ENCODE measurements around the gene LAMA5. TPM values are rescaled to one million over a fixed set of nuclear protein-coding genes. Genes with fewer than 3 reads are reported as not detected.

LAMA5 gene
- total RNA-seq, 2 experiments from 2014 or later = 53.3 to 162 TPM

DNA sequence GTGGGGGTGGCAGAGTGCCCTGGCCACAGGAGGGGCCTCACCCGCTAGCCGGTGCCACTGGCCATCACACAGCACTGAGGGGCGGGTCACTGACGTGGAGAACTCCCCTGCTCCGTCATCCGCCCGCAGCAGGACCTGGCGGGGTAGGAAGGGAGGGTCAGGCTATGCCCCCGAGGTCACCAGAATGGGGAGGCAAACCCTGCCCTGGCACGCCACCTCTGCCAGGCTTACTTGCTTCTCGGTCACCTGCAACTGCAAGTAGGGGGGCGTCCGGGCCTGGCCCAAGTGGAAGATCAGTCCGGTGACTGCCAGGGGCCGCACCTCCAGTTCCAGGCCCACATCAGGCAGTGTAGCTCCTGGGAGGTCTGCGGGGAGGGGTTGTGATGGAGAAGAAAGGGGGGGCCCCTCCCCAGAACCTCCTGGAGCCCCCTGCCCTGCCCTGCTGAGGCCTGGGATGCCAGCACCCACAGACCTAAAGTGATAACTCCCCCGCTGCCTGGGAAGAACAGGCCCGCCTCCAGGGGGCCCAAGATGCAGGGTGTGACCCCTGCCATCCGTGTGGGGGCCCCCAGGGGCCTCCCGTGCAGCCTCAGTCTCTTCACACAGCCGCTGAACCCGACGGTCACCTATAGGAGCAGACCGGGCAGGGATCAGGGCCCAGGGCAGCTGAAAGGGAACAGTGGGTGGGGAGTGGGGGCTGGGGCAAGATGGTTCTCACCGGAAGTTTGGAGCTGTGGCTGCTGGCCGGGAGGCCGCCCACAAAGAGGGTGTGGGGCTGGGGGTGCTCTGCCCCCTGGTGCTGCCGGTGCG lies 57.0 kb downstream of the LAMA5 start:
- TF ChIP-seq EZH2phosphoT487 (IDR thresholded peaks at IDR 0.05; ENCODE audit: borderline replicate concordance, low read depth, low read length) = no peak
- TF ChIP-seq, protein P1, sequence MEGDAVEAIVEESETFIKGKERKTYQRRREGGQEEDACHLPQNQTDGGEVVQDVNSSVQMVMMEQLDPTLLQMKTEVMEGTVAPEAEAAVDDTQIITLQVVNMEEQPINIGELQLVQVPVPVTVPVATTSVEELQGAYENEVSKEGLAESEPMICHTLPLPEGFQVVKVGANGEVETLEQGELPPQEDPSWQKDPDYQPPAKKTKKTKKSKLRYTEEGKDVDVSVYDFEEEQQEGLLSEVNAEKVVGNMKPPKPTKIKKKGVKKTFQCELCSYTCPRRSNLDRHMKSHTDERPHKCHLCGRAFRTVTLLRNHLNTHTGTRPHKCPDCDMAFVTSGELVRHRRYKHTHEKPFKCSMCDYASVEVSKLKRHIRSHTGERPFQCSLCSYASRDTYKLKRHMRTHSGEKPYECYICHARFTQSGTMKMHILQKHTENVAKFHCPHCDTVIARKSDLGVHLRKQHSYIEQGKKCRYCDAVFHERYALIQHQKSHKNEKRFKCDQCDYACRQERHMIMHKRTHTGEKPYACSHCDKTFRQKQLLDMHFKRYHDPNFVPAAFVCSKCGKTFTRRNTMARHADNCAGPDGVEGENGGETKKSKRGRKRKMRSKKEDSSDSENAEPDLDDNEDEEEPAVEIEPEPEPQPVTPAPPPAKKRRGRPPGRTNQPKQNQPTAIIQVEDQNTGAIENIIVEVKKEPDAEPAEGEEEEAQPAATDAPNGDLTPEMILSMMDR (conservative IDR thresholded peaks at IDR 0.05; ENCODE audit: low read length) = 0 out of 2 replicates have a peak, but pooled peaks have one; percentile 23
- Histone ChIP-seq H3K36me3 (ENCODE audit: insufficient read depth, low read length) (peaks cover 63% of the 10 kb centered on the region), H4K20me1 (ENCODE audit: insufficient read depth, low read length) (no peaks in the 10 kb centered on the region), H2AFZ (ENCODE audit: low read length) (no peak overlapping the region), H3K4me2 (ENCODE audit: low read length) (no peak overlapping the region), H3K79me2 (ENCODE audit: insufficient read depth, low read depth, low read length) (peaks cover 10% of the 10 kb centered on the region), H3K4me1 (ENCODE audit: insufficient read depth, low read length, poor library complexity, severe bottlenecking) (peaks cover 3% of the 10 kb centered on the region), H3K9me2 (ENCODE audit: insufficient read depth, low read length) (no peaks in the 10 kb centered on the region), H3K9me3 (ENCODE audit: low read length) (no peaks in the 10 kb centered on the region), H3K27ac (ENCODE audit: low read depth, low read length, poor library complexity, severe bottlenecking) (no peak overlapping the region), H3K4me3 (ENCODE audit: low read depth, low read length, poor library complexity, severe bottlenecking) (no peak overlapping the region)
- intact Hi-C loops (cut with micrococcal nuclease; ENCODE audit: unreplicated experiment) = no loop called here
- no TSS peak for BruUV-seq (replicated peaks)
- no peak for DNase-seq (ENCODE audit: low spot score)
- ChIA-PET POLR2A (interaction anchor here (0.8 kb wide), 1 partner anchor 29 kb away, joined by 4 read pairs; no protein-coding TSS in a partner anchor), CTCF (ENCODE audit: unreplicated experiment) (no interaction called here)

DNA sequence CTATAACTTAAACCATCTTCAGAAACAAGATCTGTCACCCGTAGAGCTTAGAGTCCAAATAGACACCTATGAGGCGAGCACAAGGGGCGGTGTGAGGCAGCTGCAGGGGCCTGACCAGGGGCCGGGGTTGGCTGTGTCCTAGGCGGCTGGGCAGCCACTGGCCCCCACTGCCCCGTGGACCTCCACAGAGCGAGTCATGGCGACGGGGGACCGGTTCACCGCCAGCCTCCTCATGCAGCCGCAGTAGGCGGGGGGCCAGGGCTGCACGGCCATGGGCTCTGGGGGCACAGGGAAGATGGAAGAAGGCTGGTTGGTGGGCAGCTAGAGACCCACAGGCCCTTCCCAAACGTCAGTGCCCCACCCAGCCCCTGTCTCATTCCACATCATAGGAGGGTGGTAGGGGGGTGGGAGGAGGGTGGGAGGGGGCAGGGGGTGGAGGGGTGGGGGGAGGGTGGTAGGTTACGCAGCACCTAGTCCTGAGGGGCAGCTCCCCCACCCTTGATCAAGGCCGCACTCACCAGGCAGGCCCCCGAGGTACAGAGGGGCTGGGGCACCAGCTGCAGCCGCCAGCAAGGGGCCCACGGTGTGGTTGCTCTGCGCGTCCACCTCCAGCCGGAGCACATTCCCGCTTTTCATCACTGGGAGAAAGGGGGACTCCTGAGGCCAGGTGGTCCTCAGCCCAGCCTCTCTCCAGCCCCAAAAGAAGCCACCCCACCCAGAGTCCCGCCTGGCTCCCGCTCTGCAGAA lies 57.7 kb downstream of the LAMA5 start:
- no peak for TF ChIP-seq EZH2phosphoT487 (IDR thresholded peaks at IDR 0.05; ENCODE audit: borderline replicate concordance, low read depth, low read length)
- TF ChIP-seq, protein P1 (conservative IDR thresholded peaks at IDR 0.05; ENCODE audit: low read length) = no peak
- Histone ChIP-seq H3K4me3 (ENCODE audit: low read depth, low read length, poor library complexity, severe bottlenecking) (no peak overlapping the region), H2AFZ (ENCODE audit: low read length) (no peak overlapping the region), H3K79me2 (ENCODE audit: insufficient read depth, low read depth, low read length) (peaks cover 17% of the 10 kb centered on the region), H3K36me3 (ENCODE audit: insufficient read depth, low read length) (peaks cover 71% of the 10 kb centered on the region), H3K9me2 (ENCODE audit: insufficient read depth, low read length) (no peaks in the 10 kb centered on the region), H3K9me3 (ENCODE audit: low read length) (no peaks in the 10 kb centered on the region), H3K27ac (ENCODE audit: low read depth, low read length, poor library complexity, severe bottlenecking) (no peak overlapping the region), H4K20me1 (ENCODE audit: insufficient read depth, low read length) (peaks cover 5% of the 10 kb centered on the region; the same call in 1 of the 2 replicates), H3K4me2 (ENCODE audit: low read length) (no peak overlapping the region), H3K4me1 (ENCODE audit: insufficient read depth, low read length, poor library complexity, severe bottlenecking) (peaks cover 11% of the 10 kb centered on the region)
- no peak for DNase-seq (ENCODE audit: low spot score)
- intact Hi-C loops (cut with micrococcal nuclease; ENCODE audit: unreplicated experiment) = no loop called here
- ChIA-PET CTCF (ENCODE audit: unreplicated experiment) (no interaction called here), POLR2A (interaction anchor here (0.8 kb wide), 1 partner anchor 30 kb away, joined by 4 read pairs; no protein-coding TSS in a partner anchor)
- TSS peak; percentile 66 for BruUV-seq (replicated peaks)

All from OCI-LY7 (cell line).